D721Med (cell line): ENCODE results near the gene SHROOM3.

Experiments
- DNase-seq: peaks from one replicate; pipeline ENCODE4 v3.0.0; 2011; ENCODE audit warnings: low spot score; ENCODE audit not compliant: insufficient read length
- FAIRE-seq: peaks from 2 replicates; lab custom pipeline; 2011; peaks lifted over from hg19 to GRCh38; lab: Jason Lieb, UNC
- TF ChIP-seq, protein P1 (sequence below): IDR thresholded peaks from 2 replicates; pipeline ENCODE4 v1.5.1; 2012; ENCODE audit warnings: mild to moderate bottlenecking, control low read depth; ENCODE audit not compliant: insufficient read depth; ENCODE audit errors: missing control alignments

Gene SHROOM3

DNA sequence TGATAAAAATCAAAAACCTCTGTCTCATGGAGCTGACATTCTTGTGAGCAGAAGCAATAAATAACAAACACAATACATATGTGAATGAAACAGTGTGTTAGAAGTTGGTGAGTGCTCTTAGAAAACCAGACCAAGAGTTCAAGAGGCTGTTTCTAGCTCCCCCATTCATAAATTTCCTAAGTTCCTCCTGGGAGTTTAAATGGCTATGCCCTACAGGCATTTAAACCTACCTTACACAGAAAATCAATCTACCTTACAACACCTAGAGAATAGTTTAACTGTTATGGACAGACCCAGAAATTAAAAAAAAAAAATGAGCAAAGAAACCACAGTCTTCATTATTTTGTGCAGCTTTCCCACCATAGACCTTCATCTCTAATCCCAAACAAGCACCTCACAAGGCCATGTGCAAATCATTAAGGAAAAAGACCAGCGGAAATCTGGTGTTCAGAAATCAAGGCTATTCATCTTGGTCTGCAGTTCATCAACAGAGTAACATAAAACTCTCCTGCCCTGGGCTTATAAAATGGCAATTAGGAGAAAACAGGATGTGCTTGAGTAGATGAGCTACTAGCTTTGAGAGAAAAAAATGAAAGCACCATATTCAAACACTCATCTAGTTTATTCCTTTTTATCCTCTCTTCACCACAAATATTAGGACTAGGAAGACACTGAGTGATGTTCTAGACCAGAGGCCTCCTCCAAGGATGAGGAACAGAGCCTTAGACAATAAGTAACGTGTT, 147.2 kb downstream of the SHROOM3 start:
- DNase-seq: no peak
- FAIRE-seq: no peak
- TF ChIP-seq, protein P1, sequence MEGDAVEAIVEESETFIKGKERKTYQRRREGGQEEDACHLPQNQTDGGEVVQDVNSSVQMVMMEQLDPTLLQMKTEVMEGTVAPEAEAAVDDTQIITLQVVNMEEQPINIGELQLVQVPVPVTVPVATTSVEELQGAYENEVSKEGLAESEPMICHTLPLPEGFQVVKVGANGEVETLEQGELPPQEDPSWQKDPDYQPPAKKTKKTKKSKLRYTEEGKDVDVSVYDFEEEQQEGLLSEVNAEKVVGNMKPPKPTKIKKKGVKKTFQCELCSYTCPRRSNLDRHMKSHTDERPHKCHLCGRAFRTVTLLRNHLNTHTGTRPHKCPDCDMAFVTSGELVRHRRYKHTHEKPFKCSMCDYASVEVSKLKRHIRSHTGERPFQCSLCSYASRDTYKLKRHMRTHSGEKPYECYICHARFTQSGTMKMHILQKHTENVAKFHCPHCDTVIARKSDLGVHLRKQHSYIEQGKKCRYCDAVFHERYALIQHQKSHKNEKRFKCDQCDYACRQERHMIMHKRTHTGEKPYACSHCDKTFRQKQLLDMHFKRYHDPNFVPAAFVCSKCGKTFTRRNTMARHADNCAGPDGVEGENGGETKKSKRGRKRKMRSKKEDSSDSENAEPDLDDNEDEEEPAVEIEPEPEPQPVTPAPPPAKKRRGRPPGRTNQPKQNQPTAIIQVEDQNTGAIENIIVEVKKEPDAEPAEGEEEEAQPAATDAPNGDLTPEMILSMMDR: no peak

DNA sequence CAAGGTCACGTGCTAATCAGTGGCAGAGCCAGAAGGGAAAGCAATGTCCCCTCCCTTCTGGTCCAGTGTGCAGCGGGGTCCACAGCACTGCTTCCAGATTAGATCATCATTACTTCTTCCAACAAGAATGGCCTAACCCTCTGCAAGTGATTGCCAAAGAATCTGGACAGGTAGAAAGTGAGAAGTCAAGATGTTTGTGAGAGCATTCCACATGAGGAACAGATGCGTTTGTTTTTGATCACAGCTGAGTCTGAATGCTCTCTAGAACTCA, 147.7 kb downstream of the SHROOM3 start:
- FAIRE-seq: no peak
- TF ChIP-seq, protein P1: no peak
- DNase-seq: no peak

DNA sequence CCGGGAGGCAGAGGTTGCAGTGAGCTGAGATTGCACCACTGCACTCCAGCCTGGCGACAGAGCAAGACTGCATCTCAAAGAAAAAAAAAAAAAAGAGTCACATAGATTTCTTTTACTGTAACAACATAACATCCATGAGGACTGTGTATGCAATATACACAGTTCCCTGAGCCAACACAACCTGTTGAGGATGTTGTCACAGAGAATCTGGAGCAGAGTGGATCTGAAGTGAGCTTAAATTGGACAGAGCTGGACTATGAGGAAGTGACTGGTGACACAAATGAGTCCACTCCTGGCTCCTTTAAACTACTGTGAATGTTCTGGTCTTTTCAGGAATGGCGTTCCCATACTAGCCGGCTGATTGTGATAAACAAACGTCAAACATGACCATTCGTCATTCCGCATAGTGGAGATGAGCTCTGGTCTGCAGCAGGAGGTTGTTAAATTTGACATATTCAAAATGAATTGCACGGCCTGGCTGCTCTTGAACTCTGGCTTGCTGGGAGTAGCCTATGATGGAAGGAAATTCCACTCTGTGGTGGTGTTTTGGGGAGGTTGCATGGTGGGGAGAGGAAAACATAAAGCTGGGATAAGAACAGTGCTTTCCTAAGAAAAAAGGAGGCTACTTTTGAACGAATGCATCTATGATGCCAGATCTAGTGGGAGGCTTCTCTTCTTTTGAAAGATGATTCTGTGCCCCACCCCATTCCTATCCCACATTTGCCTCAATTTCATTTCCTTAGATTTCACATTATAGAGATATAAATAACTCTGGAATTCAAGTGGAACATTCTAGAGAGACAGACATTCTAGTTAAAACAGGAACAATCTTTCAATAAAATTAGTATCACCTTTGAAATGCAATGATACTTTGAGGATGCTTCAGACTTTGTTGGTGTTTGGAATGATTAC, 149.5 kb downstream of the SHROOM3 start:
- DNase-seq (no peak), FAIRE-seq (no peak)
- TF ChIP-seq, protein P1: no peak

DNA sequence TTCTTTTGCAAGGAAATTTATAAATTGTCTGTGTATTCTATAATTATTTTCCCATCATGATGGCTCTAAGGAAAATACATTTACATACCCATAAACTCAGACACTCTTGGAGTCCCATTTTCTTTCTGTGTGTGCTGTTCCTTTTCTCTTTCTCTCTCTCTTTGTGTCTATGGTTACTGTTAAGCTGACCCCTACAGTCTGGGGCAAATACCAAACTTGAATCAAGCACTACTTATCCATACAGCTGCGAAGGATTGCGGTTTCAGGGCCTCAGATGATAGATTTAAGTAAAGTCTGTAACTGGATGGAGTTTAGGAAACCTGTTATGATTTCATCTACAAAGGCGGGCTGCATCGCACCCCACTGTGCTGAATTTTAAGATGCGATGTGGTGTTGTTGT, 150.2 kb downstream of the SHROOM3 start:
- no peak for DNase-seq
- TF ChIP-seq, protein P1: no peak
- no peak for FAIRE-seq

DNA sequence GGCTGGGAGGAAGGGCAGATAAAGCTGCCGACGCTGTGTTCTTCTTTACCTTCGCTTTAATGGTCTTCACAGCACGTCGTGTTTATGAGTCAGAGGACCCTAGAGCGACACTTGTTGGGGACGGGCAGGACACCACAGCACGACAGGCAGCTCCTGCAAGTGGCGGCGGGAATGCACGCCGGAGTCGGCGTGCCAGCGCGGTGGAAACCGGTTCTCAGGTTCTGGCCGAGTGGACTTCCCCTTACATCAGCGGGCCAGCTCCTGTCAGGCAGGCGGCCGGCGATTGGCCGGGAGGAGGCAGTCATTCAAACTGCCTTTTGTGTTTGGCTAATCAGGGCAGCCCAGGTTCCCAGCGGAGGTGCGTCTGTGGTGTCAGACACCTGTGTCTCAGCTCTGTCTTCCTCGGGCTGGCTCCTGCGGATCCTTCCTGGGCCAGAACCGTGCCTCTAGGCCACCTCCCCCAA, 150.9 kb downstream of the SHROOM3 start:
- DNase-seq (no peak), FAIRE-seq (no peak)
- TF ChIP-seq, protein P1: no peak

DNA sequence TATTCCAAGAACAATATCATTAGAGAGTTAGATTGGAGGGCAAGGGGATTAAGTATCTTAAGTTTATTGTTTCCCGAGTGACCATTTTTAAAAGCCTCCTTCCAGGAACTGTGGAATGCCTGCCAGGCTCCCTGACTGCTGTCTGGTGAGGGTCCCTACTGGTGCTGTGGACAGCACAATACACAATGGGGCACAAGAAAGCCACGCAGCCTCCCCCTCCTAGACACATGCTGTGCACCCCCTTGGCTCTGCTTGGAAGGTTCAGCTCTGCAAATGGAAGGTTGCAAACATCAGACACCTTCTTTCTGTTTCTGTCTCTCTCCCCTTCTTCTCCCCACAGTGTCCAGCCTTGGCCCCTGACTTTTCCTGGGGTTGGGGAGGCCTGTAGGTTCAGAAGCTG, 153.2 kb downstream of the SHROOM3 start:
- FAIRE-seq: no peak
- TF ChIP-seq, protein P1: no peak
- no peak for DNase-seq
